WERI-Rb-1 (cell line): ENCODE results near the gene CRYGA.

ENCODE experiments used
- DNase-seq: peaks from one replicate; pipeline ENCODE4 v3.0.0-alpha.2; 2020
- H3K27ac ChIP-seq: fragments of 250-450 bp; sonication (Bioruptor Pico); 2 replicates; pipeline ENCODE4 v1.5.1; 2020; ENCODE audit warnings: mild to moderate bottlenecking, moderate library complexity
- H3K27me3 ChIP-seq: fragments of 250-450 bp; sonication (Bioruptor Pico); 2 replicates; pipeline ENCODE4 v1.5.1; 2021; ENCODE audit warnings: mild to moderate bottlenecking, low read depth, moderate library complexity; ENCODE audit not compliant: insufficient read depth, severe bottlenecking
- H3K36me3 ChIP-seq: fragments of 250-450 bp; sonication (Bioruptor Pico); 2 replicates; pipeline ENCODE4 v1.5.1; 2020; ENCODE audit warnings: mild to moderate bottlenecking, moderate library complexity
- H3K4me3 ChIP-seq: 2 replicates; pipeline ENCODE4 v1.5.1; 2011; ENCODE audit warnings: low read depth, mild to moderate bottlenecking, control low read depth, low read length
- H3K9me3 ChIP-seq: fragments of 250-450 bp; sonication (Bioruptor Pico); 2 replicates; pipeline ENCODE4 v1.5.1; 2021; ENCODE audit warnings: mild to moderate bottlenecking, moderate library complexity; ENCODE audit not compliant: severe bottlenecking
- TF ChIP-seq, protein P1 (sequence below): IDR thresholded peaks from 2 replicates; pipeline ENCODE4 v1.5.1; 2011; ENCODE audit warnings: low read depth, mild to moderate bottlenecking, control low read depth, inconsistent platforms, low read length

CRYGA gene

DNA sequence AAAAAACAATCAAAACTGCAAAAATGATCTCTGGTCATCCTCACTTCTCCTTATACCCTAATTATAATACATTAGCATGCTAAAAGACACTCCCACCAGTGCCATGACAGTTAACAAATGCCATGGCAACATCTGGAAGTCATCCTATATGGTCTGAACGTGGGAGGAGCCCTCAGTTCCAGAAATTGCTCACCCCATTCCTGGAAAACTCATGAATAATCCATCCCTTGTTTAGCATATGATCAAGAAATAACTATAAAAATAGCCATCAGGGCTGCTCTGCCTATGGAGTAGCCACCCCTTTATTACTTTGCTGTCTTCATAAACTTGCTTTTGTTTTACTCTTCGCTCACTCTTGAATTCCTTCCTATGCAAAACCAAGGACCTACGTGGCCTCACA is 32.1 kb upstream of the CRYGA start:
- Histone ChIP-seq H3K36me3 (no peaks in the 10 kb centered on the region), H3K27me3 (no peaks in the 10 kb centered on the region), H3K4me3 (no peak overlapping the region), H3K27ac (no peak overlapping the region), H3K9me3 (no peaks in the 10 kb centered on the region)
- no peak for DNase-seq
- TF ChIP-seq, protein P1, sequence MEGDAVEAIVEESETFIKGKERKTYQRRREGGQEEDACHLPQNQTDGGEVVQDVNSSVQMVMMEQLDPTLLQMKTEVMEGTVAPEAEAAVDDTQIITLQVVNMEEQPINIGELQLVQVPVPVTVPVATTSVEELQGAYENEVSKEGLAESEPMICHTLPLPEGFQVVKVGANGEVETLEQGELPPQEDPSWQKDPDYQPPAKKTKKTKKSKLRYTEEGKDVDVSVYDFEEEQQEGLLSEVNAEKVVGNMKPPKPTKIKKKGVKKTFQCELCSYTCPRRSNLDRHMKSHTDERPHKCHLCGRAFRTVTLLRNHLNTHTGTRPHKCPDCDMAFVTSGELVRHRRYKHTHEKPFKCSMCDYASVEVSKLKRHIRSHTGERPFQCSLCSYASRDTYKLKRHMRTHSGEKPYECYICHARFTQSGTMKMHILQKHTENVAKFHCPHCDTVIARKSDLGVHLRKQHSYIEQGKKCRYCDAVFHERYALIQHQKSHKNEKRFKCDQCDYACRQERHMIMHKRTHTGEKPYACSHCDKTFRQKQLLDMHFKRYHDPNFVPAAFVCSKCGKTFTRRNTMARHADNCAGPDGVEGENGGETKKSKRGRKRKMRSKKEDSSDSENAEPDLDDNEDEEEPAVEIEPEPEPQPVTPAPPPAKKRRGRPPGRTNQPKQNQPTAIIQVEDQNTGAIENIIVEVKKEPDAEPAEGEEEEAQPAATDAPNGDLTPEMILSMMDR = no peak

DNA sequence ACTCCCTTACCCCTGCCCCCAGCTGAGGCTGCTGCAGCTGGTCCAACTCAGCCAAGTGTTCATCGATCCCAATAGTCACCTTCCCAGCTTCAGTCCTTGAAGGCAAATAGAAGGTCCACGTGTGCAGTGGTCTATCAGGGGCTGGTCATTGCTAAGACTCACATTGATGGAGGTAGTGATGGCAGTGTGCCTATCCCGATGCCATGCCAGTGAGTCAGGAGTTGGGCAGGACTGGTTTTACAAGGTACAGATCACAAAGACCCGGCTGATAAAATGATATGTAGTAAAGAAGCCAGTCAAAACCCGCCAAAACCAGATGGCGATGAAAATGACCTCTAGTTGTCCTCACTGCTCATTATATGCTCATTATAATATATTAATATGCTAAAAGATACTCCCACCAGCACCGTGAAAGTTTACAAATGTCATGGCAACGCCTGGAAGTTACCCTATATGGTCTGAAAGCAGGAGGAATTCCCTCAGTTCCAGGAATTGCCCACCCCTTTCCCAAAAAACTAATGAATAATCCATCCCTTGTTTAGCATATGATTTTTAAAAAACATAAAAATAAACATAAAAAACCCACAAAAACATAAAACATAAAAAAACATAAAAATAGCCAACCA is 29.3 kb upstream of the CRYGA start:
- Histone ChIP-seq H3K4me3 (no peak overlapping the region), H3K27me3 (no peaks in the 10 kb centered on the region), H3K27ac (no peak overlapping the region), H3K36me3 (no peaks in the 10 kb centered on the region), H3K9me3 (no peaks in the 10 kb centered on the region)
- no peak for DNase-seq
- TF ChIP-seq, protein P1 = no peak

DNA sequence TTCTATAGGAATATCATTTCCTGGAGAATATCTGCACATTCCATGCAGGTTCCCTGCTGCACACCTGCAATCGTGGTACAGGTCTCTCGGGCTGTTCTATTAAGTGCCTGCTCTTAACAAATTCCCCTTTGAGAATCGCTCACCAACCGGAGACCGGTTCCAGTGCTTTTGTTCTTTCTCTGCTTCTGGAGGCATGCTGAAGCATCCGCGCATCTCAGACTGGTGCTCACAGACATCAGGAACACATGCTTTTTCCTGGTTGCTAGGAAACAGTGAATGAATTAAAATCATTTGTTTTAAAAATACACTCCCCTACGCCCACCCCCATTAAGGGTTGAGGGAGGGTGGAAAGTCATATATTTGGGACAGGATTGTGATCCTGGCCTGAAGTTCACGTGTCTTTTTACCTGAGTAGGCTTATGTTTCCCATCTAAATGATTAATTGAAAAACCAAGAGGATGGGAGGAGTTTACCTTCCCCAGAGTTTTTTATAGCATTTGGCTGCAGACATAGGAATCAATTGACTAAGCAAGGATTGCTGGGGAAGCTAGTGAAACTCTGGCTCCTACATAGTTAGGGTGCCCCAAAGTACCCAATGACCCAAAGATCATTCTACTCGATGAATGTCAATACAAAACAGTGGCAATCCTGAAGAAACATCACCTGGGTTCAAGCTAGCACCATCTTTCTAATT is 26.6 kb upstream of the CRYGA start, which contains the start of gene C2orf80:
Gene C2orf80, minus strand, starts transcription at position 221 of the 694 bp plus-strand sequence. CDS start 3,044 bp downstream, outside the sequence.
- Histone ChIP-seq H3K27me3 (no peaks in the 10 kb centered on the region), H3K9me3 (no peaks in the 10 kb centered on the region), H3K4me3 (no peak within 1 kb of the TSS), H3K27ac (no peak within 1 kb of the TSS), H3K36me3 (no peaks in the 10 kb centered on the region)
- no peak for DNase-seq
- TF ChIP-seq, protein P1 = no peak

DNA sequence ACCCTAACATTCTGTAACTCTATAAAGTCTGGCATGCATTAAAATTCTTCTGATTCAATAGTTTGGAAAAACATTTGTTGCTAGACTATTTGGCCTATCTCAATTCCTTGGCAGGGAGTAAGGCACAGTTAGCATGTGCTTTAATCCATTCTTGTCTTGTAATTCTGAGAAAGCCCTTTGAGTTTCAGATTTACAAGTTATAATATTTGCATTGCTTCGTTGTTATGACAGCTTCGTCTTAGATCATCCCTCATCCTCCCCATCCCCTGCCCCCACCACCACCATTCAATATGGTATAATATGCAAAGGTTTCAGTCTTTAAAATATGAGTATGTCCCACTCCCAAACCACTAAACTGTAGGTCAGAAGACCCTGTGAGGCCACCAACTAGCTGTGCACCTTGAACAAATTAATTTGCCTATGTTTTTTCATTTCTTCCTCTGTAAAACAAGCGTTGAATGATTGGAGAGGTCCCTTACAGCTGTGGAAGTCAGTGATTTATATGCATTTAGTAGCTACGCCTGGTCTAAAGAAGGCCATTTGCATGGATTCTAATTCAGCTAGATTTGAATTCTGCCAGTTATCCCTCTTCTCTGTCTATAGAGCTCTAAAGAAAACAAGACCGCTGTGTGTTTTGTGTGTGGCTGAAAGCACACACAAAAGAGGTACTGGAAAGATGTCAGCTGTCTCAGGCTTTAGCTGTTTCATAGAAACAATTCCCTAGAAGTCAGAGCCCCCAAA is 25.9 kb upstream of the CRYGA start:
- H3K36me3 ChIP-seq = no peaks in the 10 kb centered on the region
- TF ChIP-seq, protein P1 = no peak
- no peak overlapping the region for H3K4me3 ChIP-seq
- no peak for DNase-seq
- no peaks in the 10 kb centered on the region for H3K9me3 ChIP-seq
- no peak overlapping the region for H3K27ac ChIP-seq
- H3K27me3 ChIP-seq = no peaks in the 10 kb centered on the region

DNA sequence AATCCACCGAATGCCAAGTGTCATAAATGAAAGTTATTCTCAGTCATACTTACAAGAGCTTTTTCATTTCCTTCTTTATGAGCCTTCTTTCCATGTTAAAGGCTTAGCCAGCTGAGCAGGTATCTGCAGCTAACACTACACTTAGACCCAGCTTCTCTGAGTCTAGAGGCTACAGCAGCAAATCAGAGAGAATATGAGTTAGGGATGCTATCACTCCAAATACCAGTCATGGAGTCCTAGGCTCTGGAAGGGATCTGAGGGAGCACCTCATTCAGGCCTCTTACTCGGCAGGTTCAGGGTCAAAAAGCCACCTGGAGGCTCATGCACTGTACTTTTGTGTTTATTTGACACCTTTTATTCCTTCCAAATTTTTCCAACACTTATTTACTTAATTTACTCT is 23.5 kb upstream of the CRYGA start:
- DNase-seq = no peak
- TF ChIP-seq, protein P1 = no peak
- no peaks in the 10 kb centered on the region for H3K36me3 ChIP-seq
- H3K4me3 ChIP-seq = no peak overlapping the region
- no peaks in the 10 kb centered on the region for H3K27me3 ChIP-seq
- no peak overlapping the region for H3K27ac ChIP-seq
- no peaks in the 10 kb centered on the region for H3K9me3 ChIP-seq
